Breast epithelium (tissue), 4 donors: ENCODE measurements around the gene ABI3BP. TPM values are rescaled to one million over a fixed set of nuclear protein-coding genes. Genes with fewer than 3 reads are reported as not detected.
A peak's percentile ranks its signal among the peaks of the same experiment; 100 is the strongest.

Experiments used
- DNase-seq, 2 donors: peaks; one replicate each; pipeline ENCODE4 v3.0.0-alpha.2; 2019; ENCODE audit warnings: low spot score in 2 of 2
- H3K27ac ChIP-seq, 2 donors: fragments of 200-600 bp; sonication (generic) in 1 of 2; one replicate each; pipeline ENCODE4 v1.5.1; 2016 to 2019; ENCODE audit warnings: mild to moderate bottlenecking in 1 of 2
- H3K27me3 ChIP-seq, 2 donors: fragments of 200-600 bp; sonication (generic) in 1 of 2; one replicate each; pipeline versions ENCODE4 v1.5.1 to v1.6.0; 2017 to 2019; ENCODE audit warnings: control low read depth in 1 of 2, mild to moderate bottlenecking in 1 of 2
- H3K36me3 ChIP-seq: fragments of 200-600 bp; one replicate; pipeline ENCODE4 v1.5.1; 2019
- H3K4me1 ChIP-seq, 2 donors: fragments of 200-600 bp; sonication (generic); one replicate each; pipeline ENCODE4 v1.5.1; 2016 to 2019; ENCODE audit warnings: control low read depth in 1 of 2
- H3K4me3 ChIP-seq, 3 donors: fragments of 200-600 bp; sonication (generic); 1 replicate in 2 of 3; 2 replicates in 1 of 3; pipeline ENCODE4 v1.5.1; 2016 to 2019; ENCODE audit warnings: mild to moderate bottlenecking in 3 of 3, moderate library complexity in 2 of 3
- H3K9me3 ChIP-seq, 2 donors: fragments of 200-600 bp; sonication (generic) in 1 of 2; one replicate each; pipeline ENCODE4 v1.5.1; 2016 to 2019; ENCODE audit warnings: control low read depth in 1 of 2
- CTCF ChIP-seq, 3 donors: fragments of 450-650 bp; IDR thresholded peaks; one replicate each; pipeline ENCODE4 v1.5.1; 2016 to 2017; ENCODE audit warnings: antibody characterized with exemption in 3 of 3, mild to moderate bottlenecking in 3 of 3, moderate library complexity in 3 of 3
- POLR2A ChIP-seq: fragments of 450-650 bp; IDR thresholded peaks from one replicate; pipeline ENCODE4 v1.6.1; 2016; ENCODE audit warnings: antibody characterized with exemption, mild to moderate bottlenecking, moderate library complexity
- POLR2AphosphoS5 ChIP-seq, 3 donors: sonication (generic); formaldehyde crosslinking; IDR thresholded peaks; one replicate each; pipeline ENCODE4 v1.6.1; 2017; ENCODE audit warnings: antibody characterized with exemption in 3 of 3
- intact Hi-C: fragments of 100-400 bp; cut with DNase I; formaldehyde crosslinking; loops from one replicate; pipeline ENCODE4 v1.15.1; 2023; ENCODE audit warnings: low total_unique reads
- total RNA-seq, 3 donors: library from RNA; depleted of rRNA; stranded (reverse); fragments of >200 nt; gene quantifications; one replicate each; pipeline ENCODE4 v1.1.0, GENCODE V29; 2016

The ABI3BP gene
- total RNA-seq, 3 donors from 2014 or later, result 17.4 to 170 (median 41.1) TPM

- DNase-seq, result no peak
- no peaks in the 10 kb centered on the region for H3K27me3 ChIP-seq
- TF ChIP-seq CTCF (IDR thresholded peaks at IDR 0.05), result no peak
- no peak for TF ChIP-seq POLR2AphosphoS5 (IDR thresholded peaks at IDR 0.05)
- no peak for TF ChIP-seq POLR2A
- no peaks in the 10 kb centered on the region for H3K4me1 ChIP-seq
- H3K4me3 ChIP-seq, result no peak overlapping the region
- peaks cover 5 to 18% of the 10 kb centered on the region in 2 donors for H3K9me3 ChIP-seq
- intact Hi-C loops, result no loop called here
- H3K27ac ChIP-seq, result no peak overlapping the region
- H3K36me3 ChIP-seq, result no peaks in the 10 kb centered on the region
Observed at GRCh38 chr3:100963041-100963440, 30.2 kb downstream of the ABI3BP start.

- no peaks in the 10 kb centered on the region for H3K27me3 ChIP-seq
- no peak overlapping the region for H3K4me3 ChIP-seq
Observed at GRCh38 chr3:100957261-100957986, 35.8 kb downstream of the ABI3BP start.

GRCh38 chr3:100956276-100956675 lies 36.9 kb downstream of the ABI3BP start:
- H3K36me3 ChIP-seq, result no peaks in the 10 kb centered on the region
- DNase-seq, result no peak
- no peak overlapping the region for H3K27ac ChIP-seq
- H3K9me3 ChIP-seq, result peaks cover 5 to 18% of the 10 kb centered on the region in 2 donors
- no peaks in the 10 kb centered on the region for H3K4me1 ChIP-seq
- H3K27me3 ChIP-seq, result no peaks in the 10 kb centered on the region
- H3K4me3 ChIP-seq, result no peak overlapping the region
- intact Hi-C loops, result no loop called here
- no peak for TF ChIP-seq CTCF (IDR thresholded peaks at IDR 0.05)
- no peak for TF ChIP-seq POLR2AphosphoS5 (IDR thresholded peaks at IDR 0.05)

More at GRCh38 chr3:100957261-100957986, 35.8 kb downstream of the ABI3BP start:
- Histone ChIP-seq H3K9me3 (peaks cover 5 to 18% of the 10 kb centered on the region in 2 donors), H3K27ac (peak overlapping the region in 1 of 2 donors; percentile 6), H3K4me1 (no peaks in the 10 kb centered on the region), H3K36me3 (no peaks in the 10 kb centered on the region)
- TF ChIP-seq POLR2AphosphoS5 (IDR thresholded peaks at IDR 0.05), result no peak
- no peak for TF ChIP-seq CTCF (IDR thresholded peaks at IDR 0.05)
- TF ChIP-seq POLR2A, result no peak
- intact Hi-C loops, result no loop called here
- no peak for DNase-seq

- Histone ChIP-seq H3K4me3 (no peak overlapping the region), H3K9me3 (peaks cover 5 to 12% of the 10 kb centered on the region in 2 donors), H3K27me3 (no peaks in the 10 kb centered on the region), H3K36me3 (no peaks in the 10 kb centered on the region), H3K27ac (no peak overlapping the region), H3K4me1 (no peaks in the 10 kb centered on the region)
- DNase-seq, result no peak
- intact Hi-C loops, result no loop called here
- peak in 1 of 3 donors; percentile 59 for TF ChIP-seq POLR2AphosphoS5 (IDR thresholded peaks at IDR 0.05)
- no peak for TF ChIP-seq CTCF (IDR thresholded peaks at IDR 0.05)
Observed at GRCh38 chr3:100954990-100955389, 38.2 kb downstream of the ABI3BP start.

GRCh38 chr3:100954199-100954935 lies 38.9 kb downstream of the ABI3BP start:
- H3K4me1 ChIP-seq, result no peaks in the 10 kb centered on the region
- TF ChIP-seq POLR2A, result no peak
- no peak for TF ChIP-seq POLR2AphosphoS5 (IDR thresholded peaks at IDR 0.05)
- TF ChIP-seq CTCF (IDR thresholded peaks at IDR 0.05), result no peak
- no peak overlapping the region for H3K4me3 ChIP-seq
- DNase-seq, result no peak
- no peaks in the 10 kb centered on the region for H3K36me3 ChIP-seq
- intact Hi-C loops, result no loop called here
- peaks cover 5 to 6% of the 10 kb centered on the region in 2 donors for H3K9me3 ChIP-seq
- peak overlapping the region in 1 of 2 donors; percentile 14 for H3K27ac ChIP-seq
- H3K27me3 ChIP-seq, result no peaks in the 10 kb centered on the region
